Stimulated activated naive CD8-positive, alpha-beta T cell treated with anti-CD3 and anti-CD28 coated beads, Interleukin-15, Interleukin-2, amounts not matched to agents 100 U/mL and 50 U/mL, for 24 hours (primary cell): ENCODE data around the gene OR2V2.
A peak's percentile ranks its signal among the peaks of the same experiment; 100 is the strongest.
"Not testable (repeated sequence)": the region's sequence is repeated elsewhere in the genome, so short reads cannot be mapped to it uniquely, and the experiment has no call there.

Experiments
- ATAC-seq: fragments of 150-1000 bp; cut with Tn5 transposase; one replicate; pipeline ENCODE4 v1.10.0; 2021
- DNase-seq: peaks from one replicate; pipeline ENCODE4 v3.0.0; 2021

OR2V2 gene

DNA sequence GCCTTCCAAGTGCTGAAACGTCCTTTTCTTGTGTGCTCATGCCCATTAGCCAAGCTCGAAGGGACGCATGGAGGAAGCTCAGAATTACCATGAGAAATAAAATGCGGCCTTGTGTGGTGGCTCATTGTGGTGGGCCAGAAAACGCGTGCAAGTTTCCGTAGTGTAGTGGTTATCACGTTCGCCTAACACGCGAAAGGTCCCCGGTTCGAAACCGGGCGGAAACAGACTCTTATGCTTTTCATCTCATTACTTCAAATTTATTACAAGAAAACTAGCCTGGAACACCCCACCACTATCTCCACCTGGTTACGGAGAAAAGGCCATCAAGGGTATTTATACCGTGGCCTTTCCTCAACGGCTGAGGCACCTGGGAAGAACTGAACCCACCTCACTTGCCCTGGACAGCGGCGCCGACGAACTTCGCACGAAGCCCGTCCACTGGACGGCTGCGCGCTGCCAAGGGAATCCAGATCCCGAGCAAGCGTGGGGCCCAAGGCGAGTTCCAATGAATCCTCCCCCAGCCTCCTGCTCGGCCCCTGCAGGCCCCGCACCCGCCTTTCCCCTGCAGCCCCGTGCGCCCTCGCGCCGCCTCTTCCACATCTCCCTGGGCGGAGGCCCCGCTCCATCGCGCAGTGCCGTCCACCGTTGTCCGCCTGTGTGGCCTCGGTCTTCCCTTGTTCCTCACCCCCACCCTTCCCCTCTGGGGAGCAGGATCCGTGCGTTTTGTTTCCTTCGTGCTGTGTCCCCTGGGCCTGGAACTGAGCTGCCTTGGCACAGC lies 22.3 kb downstream of the OR2V2 start:
- peak; percentile 29 for ATAC-seq
- peak; percentile 87 for DNase-seq

DNA sequence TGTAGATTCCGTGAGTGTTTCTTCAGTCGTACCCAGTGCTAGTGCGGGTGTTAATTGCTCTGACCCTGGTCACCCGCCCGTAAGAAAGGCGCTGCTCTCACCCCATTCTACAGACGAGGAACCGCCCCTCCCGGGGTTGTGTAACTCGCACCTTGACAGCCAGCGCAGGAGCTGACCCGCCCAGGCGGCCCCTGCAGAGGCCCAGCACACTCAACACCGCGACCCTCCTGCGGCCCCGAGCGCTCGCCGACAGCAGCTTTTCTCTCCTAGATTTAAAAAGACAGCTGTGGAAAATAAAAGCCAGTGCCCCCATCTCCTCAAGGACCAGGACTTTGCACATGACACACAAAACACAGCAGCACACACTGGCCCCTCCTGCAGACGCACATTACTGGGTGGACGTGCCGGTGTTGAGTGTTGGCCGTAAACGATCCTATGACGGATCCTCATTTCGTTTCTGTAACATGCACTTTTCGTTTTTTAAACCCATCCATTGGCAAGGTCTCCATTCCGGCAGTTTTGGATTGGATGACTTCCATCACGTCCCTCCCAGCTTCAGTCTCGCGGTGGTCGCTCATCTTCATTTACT lies 22.9 kb downstream of the OR2V2 start:
- no peak for ATAC-seq
- no peak for DNase-seq

DNA sequence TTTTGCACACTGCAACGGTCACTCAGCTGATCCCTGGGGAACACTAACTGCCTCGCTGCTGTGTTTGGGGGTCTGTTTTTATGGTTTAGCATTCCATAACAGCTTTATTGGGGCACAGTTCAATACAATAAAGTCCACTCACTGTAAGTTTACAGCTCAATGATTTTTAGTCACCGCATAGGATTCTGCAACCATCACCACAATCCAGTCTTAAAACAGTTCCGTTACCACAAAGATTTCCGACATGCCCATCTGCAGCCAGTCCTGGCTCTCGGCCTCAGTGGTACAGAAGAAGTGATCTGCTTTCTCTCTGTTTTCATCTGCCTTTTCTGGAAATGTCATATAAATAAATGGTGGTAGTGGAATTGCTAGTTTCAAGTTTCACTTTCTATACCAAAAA lies 23.6 kb downstream of the OR2V2 start:
- ATAC-seq, result no peak
- DNase-seq, result no peak

DNA sequence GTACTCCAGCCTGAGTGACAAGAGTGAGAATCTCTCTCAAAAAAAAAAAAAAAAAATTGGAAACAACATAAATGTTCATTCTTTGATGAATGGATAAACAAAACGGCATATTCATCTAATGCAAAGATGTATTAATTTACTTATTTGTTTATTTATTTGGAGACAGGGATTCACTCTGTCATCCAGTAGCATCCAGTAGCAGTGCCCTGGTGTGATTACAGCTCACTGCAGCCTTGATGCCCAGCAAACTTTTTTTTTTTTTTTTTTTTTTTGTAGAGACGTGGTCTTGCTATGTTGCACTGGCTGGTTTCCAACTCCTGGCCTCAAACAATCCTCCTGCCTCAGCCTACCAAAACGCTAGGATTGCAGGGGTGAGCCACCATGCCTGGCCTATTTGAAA lies 24.4 kb downstream of the OR2V2 start:
- no peak for ATAC-seq
- DNase-seq, result no peak

DNA sequence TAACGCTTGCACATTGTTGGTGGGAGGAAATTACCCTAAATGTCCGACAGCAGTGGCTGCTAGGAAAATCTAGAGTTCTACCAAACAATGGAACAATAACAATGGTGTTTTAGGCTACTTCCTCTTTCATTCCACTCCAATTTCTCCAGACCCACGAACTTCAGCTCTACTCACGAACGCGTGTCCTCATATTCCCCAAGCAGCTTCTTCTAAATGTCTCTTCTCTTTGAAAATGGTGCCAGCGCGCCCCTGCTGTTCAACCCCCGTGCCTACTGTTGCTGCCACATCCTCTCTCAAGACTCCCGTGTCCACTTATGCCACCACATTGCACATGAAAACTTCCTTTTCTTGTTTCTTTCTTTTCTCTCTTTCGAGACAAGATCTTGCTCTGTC lies 25.6 kb downstream of the OR2V2 start:
- no peak for DNase-seq

DNA sequence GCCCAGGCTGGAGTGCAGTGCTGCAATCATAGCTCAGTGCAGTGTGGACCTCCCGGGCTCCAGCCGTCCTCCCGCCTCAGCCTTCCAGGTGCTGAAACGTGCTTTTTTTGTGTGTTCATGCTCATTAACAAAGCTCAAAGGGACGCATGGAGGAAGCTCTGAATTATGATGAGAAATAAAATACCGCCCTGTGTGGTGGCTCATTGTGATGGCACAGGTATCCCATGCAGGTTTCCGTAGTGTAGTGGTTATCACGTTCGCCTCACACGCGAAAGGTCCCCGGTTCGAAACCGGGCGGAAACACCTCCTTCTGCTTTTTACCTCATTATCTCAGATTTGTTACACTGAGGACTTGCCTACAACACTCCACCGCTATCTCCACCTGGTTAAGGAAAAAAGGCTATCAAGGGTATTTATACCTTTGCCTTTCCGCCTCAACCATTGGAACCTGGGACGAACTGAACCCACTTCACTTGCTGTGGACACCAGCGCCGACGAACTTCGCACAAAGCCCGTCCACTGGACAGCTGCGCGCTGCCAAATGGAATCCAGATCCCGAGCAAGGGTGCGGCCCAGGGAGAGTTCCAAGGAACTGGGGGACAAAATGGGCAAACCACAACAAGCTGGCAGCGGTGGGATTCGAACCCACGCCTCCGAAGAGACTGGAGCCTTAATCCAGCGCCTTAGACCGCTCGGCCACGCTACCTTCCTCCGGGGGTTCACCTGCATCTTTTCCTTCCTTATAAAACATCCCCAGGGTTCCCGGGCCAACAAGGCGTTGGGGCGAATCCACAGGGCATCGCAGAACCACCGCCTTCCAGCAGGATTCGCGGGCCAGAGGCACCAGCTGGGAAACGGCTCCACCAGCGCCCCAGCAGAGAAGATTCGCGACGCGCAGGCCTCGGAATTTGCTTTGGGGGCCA lies 26.3 kb downstream of the OR2V2 start:
- ATAC-seq (peak; percentile 79), DNase-seq (peak; percentile 75)

More for the DNA sequence above, 25.6 kb downstream of the OR2V2 start:
- peak; percentile 11 for ATAC-seq

DNA sequence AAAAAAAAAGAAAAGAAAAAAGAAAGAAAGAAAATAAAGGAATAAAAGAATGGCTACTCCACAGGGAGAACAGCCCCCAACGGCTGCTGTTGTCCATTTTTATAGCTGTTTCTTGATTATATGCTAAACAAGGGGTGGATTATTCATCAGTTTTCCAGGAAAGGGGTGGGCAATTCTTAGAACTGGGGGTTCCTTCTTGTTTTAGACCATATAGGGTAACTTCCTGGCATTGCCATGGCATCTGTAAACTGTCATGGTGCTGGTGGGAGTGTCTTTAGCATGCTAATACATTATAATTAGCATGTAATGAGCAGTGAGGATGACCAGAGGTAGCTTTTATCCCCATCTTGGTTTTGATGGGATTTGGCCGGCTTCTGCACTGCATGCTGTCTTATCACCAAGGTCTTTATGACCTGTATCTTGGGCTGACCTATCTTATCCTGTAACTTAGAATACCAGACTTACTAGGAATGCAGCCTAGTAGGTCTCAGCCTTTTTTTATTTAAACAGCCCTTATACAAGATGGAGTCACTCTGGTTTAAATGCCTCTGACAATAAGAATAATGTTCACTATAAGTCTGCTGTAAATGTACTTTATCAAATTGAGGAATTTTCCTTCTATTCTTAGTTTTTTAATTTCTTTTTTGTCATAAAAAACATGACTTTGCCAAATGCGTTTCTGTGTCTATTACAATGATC lies 29.0 kb downstream of the OR2V2 start:
- no peak for DNase-seq
- ATAC-seq, result no peak

DNA sequence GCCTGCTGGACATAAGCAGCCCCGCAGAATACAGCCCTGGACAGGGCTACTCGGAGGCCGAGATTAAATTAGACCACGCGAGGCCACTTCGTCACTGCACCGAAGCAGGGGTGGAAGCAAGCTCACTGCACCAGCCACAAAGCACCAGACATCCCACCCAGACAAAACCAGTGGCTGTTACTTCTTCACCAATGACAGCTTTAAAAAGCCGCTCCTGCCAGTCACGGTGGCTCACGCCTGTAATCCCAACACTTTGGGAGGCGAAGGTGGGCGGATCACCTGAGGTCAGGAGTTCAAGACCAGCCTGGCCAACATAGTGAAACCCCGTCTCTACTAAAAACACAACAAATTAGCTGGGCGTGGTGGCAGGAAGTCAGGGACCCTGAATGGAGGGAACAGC lies 30.2 kb downstream of the OR2V2 start:
- not testable (repeated sequence) for ATAC-seq, DNase-seq

DNA sequence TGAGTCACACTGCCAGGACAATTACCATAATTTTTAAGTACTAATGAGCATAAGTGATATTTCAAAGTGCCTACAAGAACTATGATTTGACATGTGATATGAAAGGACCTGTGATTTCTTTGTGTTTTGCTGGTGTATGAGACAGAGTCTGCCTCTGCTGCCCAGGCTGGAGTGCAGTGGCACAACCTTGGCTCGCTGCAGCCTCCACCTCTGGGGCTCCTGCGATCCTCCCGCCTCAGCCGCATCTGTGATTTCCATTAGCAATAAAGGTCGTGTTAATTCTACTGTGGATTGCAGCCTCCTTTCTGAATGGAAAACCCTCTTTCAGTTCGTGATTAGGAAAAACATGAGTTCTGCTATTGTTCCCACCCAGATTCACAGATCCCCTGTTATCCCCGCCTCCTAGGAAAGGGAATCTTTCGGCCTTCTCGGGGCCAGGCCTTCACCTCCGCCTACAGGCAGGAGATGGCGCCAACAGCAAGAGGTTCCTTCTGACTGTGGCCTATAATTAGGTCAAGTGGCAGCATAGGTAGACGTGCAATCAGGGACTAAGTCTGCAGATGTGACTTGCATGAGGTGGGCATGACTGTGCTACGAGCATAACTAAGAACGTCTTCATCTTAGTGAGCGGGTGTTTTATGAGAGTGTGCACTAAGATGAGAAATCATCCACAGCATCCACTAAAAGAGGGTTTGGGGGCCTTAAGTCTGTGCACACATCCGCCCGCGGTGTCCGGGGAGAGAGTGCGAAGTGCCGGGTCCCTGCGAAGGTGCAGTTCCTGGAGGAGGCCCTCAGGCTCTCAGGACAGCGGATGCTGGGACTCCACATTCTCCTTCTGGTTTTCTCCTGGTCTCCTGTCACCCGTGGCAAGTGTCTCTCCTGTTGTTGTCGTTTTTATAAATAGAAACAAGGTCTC lies 34.5 kb downstream of the OR2V2 start:
- peak; percentile 77 for ATAC-seq
- peak; percentile 65 for DNase-seq

DNA sequence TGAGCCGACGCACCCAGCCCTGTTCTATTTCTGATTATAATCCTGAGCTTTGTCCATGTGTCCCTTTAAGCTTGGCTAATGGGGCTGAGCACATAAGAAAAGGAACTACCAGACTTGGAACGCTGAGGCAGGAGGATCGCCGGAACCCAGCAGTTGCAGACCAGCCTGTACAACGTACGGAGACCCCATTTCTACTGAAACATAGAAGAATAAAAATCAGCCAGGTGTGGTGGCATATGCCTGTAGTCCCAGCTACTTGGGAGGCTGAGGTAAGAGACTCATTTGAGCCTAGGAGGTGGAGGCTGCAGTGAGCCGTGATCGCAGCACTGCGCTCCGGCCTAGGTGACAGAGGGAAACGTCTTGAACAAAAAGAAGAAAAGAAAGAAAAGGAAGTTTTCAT lies 35.3 kb downstream of the OR2V2 start:
- DNase-seq (no peak), ATAC-seq (no peak)

DNA sequence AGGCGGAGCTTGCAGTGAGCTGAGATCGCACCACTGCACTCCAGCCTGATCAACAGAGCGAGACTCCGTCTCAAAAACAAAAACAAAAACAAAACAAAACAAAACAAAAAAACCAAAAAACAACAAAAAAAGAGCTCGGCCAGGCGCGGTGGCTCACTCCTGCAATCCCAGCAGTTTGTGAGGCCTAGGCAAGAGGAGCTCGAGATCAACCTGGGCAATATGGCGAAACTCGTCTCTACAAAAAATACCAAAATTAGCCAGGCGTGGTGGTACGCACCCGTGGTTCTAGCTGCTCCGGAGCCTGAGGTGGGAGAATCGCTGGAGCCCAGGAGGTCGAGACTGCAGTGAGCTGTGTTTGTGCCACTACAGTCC lies 37.4 kb downstream of the OR2V2 start:
- DNase-seq, result no peak
- ATAC-seq, result no peak

DNA sequence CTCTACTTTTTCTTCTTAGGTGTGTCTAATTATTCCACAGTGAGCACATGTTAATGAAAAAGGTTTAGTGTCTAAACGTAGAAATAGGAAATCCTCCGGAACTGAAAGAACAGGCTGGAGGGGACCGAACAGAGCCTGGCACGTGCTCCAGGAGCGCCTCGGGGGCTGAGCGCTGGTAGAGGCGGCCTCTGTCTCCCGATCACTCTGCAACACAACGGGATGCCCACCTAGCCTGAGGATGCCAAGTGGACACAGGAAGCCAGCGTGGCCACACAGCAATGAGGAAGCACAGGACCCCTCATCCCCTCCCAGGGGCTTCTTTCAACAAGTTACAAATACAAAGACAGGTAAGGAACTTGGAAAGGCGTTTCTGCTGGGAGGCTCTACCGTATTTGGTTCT lies 38.2 kb downstream of the OR2V2 start:
- DNase-seq, result no peak
- ATAC-seq, result no peak

DNA sequence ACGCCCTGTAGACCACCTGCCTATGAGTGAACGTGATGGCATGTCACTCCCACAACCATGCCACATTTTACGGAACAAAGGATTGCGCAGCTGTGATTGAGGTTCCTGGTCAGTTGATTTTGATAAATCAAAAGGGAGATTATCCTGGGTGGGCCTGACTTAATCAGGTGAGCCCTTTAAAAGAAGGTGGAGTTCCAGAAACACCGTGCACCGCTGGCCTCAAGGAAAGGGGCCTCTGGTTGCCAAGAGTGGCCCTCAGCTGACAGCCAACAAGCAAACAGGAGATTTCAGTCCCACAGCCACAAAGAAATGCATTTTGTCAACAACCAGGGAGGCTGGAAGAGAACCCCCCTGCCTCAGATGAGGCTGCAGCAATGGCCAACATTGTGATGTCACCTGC lies 38.6 kb downstream of the OR2V2 start:
- DNase-seq (no peak), ATAC-seq (no peak)

DNA sequence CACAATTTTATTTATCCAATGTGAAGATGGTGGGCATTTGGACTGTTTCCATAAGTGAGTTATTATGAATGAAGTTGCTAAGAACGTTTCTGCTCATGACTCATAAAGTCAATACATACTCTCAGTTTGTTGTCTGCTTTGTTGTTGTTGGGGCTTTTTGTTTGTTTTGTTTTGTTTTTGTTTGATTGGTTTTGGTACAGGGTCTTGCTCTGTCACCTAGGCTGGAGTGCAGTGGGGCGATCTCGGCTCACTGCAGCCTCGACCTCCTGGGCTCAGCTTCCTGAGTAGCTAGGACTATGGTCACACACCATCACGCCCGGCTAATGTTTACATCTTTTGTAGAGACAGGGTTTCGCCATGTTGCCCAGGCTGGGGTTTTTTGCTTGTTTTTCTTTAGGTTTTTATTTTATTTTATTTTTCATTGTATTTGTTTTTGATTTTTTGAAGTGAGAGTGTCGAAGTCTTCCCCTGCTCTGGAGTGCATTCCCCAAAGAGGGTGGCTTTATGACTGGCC lies 39.7 kb downstream of the OR2V2 start:
- ATAC-seq (no peak), DNase-seq (no peak)

DNA sequence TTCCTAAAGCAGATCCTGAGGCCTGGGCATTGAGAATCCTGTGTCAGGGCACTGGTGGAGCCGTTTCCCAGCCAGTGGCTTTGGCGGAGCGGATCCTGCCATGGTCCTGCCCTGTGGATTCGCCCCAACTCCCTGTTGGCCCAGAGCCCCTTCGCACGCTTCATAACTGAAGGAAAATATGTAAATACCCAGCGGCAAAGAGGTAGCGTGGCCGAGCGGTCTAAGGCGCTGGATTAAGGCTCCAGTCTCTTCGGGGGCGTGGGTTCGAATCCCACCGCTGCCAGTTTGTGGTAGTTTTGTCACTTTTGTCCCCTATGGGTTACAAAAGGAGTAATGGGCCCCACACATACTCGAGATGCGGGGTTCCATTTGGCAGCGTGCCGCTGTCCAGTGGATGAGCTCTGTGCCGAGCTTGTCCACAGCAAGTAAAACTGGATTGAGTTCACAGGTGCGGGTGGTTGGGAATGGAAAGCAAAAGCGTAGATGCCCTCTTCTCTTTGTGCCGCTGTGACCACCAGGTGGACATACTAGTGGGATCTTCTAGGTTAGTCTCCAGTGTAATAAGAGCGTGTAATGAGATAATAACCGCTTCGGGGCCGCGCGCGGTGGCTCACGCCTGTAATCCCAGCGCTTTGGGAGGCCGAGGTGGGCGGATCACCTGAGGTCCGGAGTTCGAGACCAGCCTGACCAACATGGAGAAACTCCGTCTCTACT lies 40.3 kb downstream of the OR2V2 start:
- ATAC-seq, result peak; percentile 3
- peak; percentile 80 for DNase-seq

DNA sequence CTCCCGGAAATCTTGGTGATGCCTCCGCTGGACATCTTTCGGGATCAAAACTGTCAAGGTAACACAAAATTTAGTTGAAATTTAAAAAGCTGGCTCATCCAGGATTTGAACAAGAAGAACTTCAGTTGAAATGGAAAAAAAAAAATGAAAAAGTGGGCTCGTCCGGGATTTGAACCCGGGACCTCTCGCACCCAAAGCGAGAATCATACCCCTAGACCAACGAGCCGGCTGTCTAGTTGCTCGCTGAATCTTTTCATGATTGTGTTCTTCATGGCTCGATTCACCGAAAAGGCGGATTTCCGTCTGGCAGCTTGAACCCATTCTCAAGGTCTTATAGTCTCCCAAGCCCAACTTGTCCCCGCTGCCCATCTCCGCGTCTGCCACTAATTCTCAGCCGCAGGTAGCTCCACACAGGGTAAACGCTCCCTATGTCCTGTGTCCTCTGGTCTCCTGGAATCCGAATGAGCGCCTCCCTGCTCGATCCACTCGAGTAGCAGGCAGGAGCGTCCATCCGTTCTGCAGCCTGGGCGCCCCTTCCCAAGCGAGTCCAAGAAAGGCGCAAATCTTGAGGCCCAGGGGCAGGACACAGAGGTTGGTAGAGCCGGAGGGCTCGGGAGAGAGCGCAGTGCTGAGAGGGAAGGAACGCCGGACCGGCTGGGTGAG lies 41.4 kb downstream of the OR2V2 start:
- peak; percentile 4 for ATAC-seq
- peak; percentile 82 for DNase-seq

DNA sequence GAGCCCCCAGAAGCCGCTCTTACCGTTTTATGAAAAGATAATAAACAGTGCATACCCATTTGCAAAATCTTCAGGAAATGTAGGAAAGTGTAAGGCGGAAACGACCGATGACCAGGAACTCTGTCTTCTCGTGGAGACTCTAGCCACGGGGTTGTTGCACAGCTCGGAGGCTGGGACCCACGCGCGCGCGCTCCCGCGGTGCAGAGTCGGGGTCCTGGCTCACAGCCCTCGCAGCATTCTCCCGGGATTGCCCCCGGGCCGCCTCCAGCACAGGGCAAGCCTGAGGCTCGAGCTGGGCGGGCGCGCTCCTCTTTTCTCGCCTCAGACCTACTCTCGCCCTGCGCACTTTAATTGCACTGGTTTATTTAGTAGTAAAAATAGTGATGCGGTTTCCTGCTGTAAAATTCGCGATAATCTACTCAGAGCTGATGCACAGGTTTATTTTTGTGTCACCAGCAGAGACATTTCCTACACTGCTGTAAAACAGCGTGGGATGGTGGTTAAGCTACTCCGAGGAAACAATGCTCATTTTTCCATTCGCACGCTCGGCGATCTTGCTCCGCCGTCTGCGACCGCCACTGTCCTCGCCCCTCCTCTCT lies 42.1 kb downstream of the OR2V2 start:
- DNase-seq (peak; percentile 70), ATAC-seq (peak; percentile 13)

DNA sequence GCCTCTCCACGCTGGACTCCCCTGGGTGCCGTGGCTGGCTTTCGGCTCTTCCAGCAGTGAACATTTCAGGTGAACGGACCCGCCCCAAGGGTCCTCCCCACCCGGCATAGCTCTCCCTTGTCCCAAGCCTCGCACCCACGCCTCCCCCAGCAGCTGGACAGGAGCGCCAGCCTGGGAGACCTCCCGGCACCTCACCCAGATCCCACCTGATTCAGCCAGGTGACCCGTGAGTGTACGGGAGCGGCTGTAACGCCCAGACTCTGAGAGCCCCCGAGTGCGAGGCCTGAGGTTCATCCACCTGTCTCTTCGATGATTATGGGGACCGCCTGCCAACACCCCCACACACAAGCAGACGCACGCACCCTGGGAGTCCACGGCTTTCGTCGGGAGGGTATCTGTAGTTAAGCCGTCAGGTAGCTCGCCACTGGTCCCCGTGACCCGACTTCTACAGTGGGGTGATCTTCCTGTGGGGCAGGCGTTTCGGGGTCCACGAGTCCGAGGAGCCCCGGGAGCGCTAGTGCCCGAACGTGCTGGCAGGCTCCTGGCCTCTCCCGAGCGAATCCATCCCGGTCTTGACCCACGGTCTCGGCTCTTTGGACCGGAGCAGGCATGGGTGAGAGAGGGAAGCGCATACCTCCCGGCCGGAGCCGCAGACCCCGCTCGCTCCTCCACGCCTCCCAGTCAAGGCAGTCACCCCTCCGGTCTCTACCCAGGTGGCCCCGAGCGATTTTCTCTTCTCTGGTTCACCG lies 42.8 kb downstream of the OR2V2 start:
- peak; percentile 48 for DNase-seq

More for the DNA sequence above, 42.8 kb downstream of the OR2V2 start:
- no peak for ATAC-seq
